Fibroblast of villous mesenchyme (primary cell): Measurements from ENCODE around the gene KRT75. TPM values are rescaled to one million over a fixed set of nuclear protein-coding genes. Genes with fewer than 3 reads are reported as not detected.
A peak's percentile ranks its signal among the peaks of the same experiment; 100 is the strongest.
"Not testable (repeated sequence)": the region's sequence is repeated elsewhere in the genome, so short reads cannot be mapped to it uniquely, and the experiment has no call there.

ENCODE experiments used
- DNase-seq: peaks from one replicate; pipeline ENCODE4 v3.0.0-alpha.2; 2010; ENCODE audit warnings: low read depth
- H3K4me3 ChIP-seq: 2 replicates; pipeline ENCODE4 v1.5.1; 2011; ENCODE audit warnings: low read depth, mild to moderate bottlenecking, low read length
- total RNA-seq: library from RNA; depleted of rRNA; stranded (reverse); fragments of >200 nt; gene quantifications from 2 replicates; pipeline ENCODE4 v1.2.3, GENCODE V29; 2012
- TF ChIP-seq, protein P1 (sequence below): IDR thresholded peaks from 2 replicates; pipeline ENCODE4 v1.5.1; 2012; ENCODE audit warnings: low read depth, mild to moderate bottlenecking, low read length; ENCODE audit not compliant: insufficient read depth

KRT75 gene
- total RNA-seq, 1 donor: not detected

DNA sequence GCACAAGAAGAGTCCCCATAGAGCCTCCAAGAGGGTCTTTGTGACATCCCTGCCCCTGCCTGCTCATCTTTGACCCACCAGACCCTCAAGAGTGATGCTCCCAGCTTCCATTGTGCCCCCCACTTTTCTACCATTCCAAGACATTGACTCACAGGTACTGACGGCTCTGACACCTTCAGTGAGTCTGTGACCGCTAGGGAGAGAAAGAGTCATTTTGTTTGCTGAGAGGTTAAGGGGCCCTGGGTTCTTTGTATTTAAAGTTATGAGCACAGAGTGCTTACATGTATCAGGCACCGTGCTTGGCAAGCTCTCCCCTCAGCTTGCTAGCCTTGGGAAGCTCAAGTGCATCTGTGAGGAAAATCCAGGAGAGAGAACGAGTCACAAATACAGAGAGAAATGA, 21.0 kb downstream of the KRT75 start:
- no peak overlapping the region for H3K4me3 ChIP-seq
- DNase-seq: no peak
- TF ChIP-seq, protein P1, sequence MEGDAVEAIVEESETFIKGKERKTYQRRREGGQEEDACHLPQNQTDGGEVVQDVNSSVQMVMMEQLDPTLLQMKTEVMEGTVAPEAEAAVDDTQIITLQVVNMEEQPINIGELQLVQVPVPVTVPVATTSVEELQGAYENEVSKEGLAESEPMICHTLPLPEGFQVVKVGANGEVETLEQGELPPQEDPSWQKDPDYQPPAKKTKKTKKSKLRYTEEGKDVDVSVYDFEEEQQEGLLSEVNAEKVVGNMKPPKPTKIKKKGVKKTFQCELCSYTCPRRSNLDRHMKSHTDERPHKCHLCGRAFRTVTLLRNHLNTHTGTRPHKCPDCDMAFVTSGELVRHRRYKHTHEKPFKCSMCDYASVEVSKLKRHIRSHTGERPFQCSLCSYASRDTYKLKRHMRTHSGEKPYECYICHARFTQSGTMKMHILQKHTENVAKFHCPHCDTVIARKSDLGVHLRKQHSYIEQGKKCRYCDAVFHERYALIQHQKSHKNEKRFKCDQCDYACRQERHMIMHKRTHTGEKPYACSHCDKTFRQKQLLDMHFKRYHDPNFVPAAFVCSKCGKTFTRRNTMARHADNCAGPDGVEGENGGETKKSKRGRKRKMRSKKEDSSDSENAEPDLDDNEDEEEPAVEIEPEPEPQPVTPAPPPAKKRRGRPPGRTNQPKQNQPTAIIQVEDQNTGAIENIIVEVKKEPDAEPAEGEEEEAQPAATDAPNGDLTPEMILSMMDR: no peak

DNA sequence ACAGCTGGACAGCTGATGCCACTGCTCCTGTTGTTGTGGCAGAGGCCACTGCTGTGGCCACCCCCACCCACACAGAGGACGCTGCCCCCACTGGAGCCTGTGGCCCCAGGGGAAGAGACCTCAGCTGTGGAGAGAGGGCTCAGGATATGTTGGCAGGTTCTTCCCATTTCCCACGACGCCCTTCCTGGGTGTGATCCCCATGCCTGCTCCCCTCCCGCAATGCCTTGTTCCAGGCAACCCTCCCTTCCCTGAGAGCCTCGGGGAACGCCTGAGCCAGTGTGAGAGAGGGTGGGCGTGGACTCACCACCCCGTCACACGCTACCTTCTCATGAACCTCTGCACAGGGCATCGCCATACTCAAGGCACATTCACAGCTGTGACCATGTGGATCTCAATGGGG, 22.4 kb downstream of the KRT75 start:
- no peak overlapping the region for H3K4me3 ChIP-seq
- no peak for DNase-seq
- TF ChIP-seq, protein P1: no peak

DNA sequence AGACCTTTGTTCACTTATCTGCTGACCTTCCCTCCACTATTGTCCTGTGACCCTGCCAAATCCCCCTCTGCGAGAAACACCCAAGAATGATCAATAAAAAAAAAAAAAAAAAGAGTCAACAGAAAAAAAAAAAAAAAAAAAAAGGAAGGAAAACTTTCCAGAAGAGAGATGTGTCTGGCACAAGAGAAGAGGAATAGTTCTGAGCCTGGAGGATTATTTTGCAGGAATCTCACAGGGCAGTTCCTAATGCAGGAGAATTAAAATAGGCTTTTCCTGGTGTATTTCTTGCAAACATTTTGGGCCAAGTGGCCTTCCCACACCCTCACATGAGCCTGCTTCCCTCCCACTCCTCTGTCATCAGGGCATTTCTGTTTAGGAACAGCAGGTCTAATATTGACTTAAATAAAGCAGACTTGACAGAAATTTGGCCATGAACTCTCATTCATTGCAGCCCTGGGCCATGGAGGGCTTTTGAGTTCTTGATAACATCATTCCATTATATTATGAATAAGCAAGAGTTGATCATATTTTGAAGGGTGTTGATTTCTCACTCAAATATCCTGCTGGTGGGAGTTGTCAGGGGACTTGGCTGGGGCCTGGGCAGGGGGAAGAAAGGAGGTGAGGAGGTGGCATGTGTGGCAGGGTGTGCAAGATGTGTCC, 23.5 kb downstream of the KRT75 start:
- DNase-seq, H3K4me3 ChIP-seq: not testable (repeated sequence)

DNA sequence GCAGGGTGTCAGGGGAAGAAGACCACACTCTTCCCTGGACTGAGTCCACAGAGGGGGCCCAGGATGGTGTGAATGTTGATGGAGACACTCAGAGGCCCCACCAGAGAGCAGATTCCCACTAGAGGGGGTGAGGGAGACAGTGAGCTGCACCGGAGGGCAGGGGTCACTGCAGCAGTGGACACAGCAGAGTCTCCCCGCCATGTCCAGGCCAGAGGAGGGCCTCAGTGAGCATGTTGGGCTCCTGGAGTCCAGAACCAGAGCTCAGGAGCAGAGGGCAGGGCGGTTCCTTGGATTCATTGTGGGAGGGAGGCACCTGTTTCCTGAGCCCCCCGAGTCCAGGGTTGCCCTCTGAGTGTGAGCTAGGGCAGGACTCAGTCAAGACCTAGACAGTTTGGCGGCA, 26.3 kb downstream of the KRT75 start:
- TF ChIP-seq, protein P1: no peak
- DNase-seq: no peak
- no peak overlapping the region for H3K4me3 ChIP-seq

DNA sequence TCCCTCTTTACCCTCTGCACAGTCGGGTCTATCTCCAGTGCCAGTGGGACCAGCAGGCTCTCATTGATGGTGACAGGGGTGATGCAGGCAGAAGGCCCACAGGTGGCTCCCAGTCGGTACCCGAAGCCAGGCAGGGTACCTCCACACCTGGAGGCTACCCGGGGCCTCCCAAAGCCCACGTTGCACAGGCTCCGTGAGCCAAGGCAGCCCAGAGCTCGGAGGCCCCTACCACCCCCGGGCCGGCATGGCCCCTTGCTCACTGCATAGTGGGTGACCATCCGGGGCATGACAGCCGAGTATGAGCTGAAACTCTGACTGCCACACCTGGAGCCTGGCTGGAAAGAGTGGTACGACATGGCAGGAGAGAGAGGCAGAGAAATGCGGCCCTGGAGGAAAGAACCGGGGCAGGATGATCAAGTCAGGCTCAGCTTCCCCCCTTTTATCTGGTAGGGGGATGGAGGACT, 28.2 kb downstream of the KRT75 start, which contains the start of gene KRT82:
TSS of gene KRT82 (minus strand) at position 414 of the 464 bp plus-strand sequence. CDS start at position 356, 58 bp downstream.
- H3K4me3 ChIP-seq: no peak within 1 kb of the TSS
- no peak for DNase-seq
- TF ChIP-seq, protein P1: no peak

DNA sequence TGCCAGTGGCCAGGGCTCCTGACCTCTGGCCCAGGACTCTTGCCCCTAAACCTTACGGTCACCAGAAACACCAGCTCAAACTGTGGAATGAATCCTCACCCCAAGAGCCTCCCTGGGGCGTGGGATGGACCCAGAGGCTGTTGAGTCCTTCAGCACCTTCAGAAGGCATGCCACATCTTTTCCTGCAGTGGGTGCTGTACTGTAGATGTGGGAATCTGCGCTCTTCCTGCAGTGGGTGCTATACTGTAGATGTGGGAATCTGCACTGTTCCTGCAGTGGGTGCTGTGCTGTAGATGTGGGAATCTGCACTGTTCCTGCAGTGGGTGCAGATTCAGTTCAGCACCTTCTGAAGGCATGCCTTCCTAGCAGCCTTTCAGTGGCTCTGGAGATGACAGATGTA, 29.2 kb downstream of the KRT75 start:
- no peak for DNase-seq
- H3K4me3 ChIP-seq: no peak overlapping the region
- TF ChIP-seq, protein P1: peak; percentile 2

DNA sequence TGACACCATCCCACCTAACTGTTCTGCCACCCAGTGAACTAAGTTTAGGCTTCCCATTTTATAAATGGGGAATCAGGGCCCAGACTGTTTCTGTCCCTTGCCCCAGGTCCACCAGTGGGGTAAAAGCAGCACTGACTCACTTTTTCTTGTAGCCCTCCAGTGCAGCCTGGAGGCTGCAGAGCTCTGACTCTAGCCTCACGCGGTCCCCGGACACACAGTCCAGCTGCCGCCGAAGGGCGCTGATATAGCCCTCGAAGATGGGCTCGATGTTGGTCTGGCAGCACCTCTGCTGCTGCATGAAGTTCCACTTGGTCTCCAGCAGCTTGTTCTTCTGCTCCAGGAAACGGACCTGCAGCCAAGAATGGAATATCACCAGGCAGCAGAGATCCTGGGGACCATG, 30.6 kb downstream of the KRT75 start:
- H3K4me3 ChIP-seq: no peak overlapping the region
- TF ChIP-seq, protein P1: no peak
- no peak for DNase-seq
